GM06990 (cell line): Measurements from ENCODE around the gene SLC29A1.

Experiments used
- DNase-seq: peaks from one replicate; pipeline ENCODE4 v3.0.0-alpha.2; 2011; ENCODE audit not compliant: insufficient read length; ENCODE audit errors: extremely low read depth
- H3K27me3 ChIP-seq: replicated peaks from 2 replicates; pipeline ENCODE4 v1.6.0; 2011; ENCODE audit warnings: low read length; ENCODE audit not compliant: control insufficient read depth, insufficient read depth
- H3K36me3 ChIP-seq: 2 replicates; pipeline ENCODE4 v1.5.1; 2011; ENCODE audit warnings: low read length; ENCODE audit not compliant: control insufficient read depth, insufficient read depth
- H3K4me3 ChIP-seq: replicated peaks from 2 replicates; pipeline ENCODE4 v1.5.1; 2011; ENCODE audit warnings: low read depth, mild to moderate bottlenecking, control low read depth, low read length
- CTCF ChIP-seq: IDR thresholded peaks from 2 replicates; pipeline ENCODE4 v1.5.1; 2011; ENCODE audit warnings: low read length, control low read depth, mild to moderate bottlenecking, inconsistent platforms; ENCODE audit not compliant: insufficient read depth, poor library complexity, severe bottlenecking

SLC29A1 gene

GRCh38 chr6:44217332-44218143, 5.9 kb upstream of the SLC29A1 start:
- DNase-seq = no peak
- Histone ChIP-seq H3K27me3 (no peaks in the 10 kb centered on the region), H3K36me3 (no peaks in the 10 kb centered on the region), H3K4me3 (no peak overlapping the region)
- TF ChIP-seq CTCF = no peak

GRCh38 chr6:44219053-44219814, 4.2 kb upstream of the SLC29A1 start:
- peak; percentile 86 for DNase-seq
- H3K27me3 ChIP-seq = no peaks in the 10 kb centered on the region
- peak overlapping the region; percentile 70 for H3K4me3 ChIP-seq
- H3K36me3 ChIP-seq = no peaks in the 10 kb centered on the region
- TF ChIP-seq CTCF = no peak

GRCh38 chr6:44219815-44220784, 3.3 kb upstream of the SLC29A1 start:
- H3K27me3 ChIP-seq = no peaks in the 10 kb centered on the region
- TF ChIP-seq CTCF = no peak
- no peaks in the 10 kb centered on the region for H3K36me3 ChIP-seq
- H3K4me3 ChIP-seq = peak overlapping the region; percentile 70
- no peak for DNase-seq

- TF ChIP-seq CTCF = no peak
- no peaks in the 10 kb centered on the region for H3K27me3 ChIP-seq
- no peak for DNase-seq
- no peak overlapping the region for H3K4me3 ChIP-seq
- H3K36me3 ChIP-seq = no peaks in the 10 kb centered on the region
Observed at GRCh38 chr6:44220913-44221290, 2.5 kb upstream of the SLC29A1 start.

- Histone ChIP-seq H3K4me3 (no peak overlapping the region), H3K36me3 (no peaks in the 10 kb centered on the region), H3K27me3 (no peaks in the 10 kb centered on the region)
- peak; percentile 98 for TF ChIP-seq CTCF
- DNase-seq = peak; percentile 76
Observed at GRCh38 chr6:44221291-44221960, 2.0 kb upstream of the SLC29A1 start.
